K562 (cell line): ENCODE results near the gene NUP188. TPM values are rescaled to one million over a fixed set of nuclear protein-coding genes. Genes with fewer than 3 reads are reported as not detected.

Experiments used
- CXXC5 ChIP-seq: fragments of 250-450 bp; sonication (Bioruptor Pico); IDR thresholded peaks from 2 replicates; pipeline ENCODE4 v1.8.0; 2022; ENCODE audit warnings: inconsistent platforms, mild to moderate bottlenecking, moderate library complexity
- GABPA ChIP-seq: fragments of 200-800 bp; sonication (Bioruptor generic); conservative IDR thresholded peaks from 2 replicates; pipeline ENCODE4 v1.6.1; 2016; ENCODE audit warnings: low read depth, missing genetic modification characterization, missing compliant biosample characterization
- JUND ChIP-seq, 2 experiments: IDR thresholded peaks; 2 replicates in 1 of 2; 3 replicates in 1 of 2; pipeline ENCODE4 v1.6.1; 2011; ENCODE audit warnings: borderline replicate concordance in 2 of 2, low read depth in 2 of 2, low read length in 2 of 2, improper control_type of control experiment in 1 of 2, missing biosample characterization in 1 of 2, missing genetic modification characterization in 1 of 2, missing genetic modification reagents in 1 of 2
- NELFE ChIP-seq: IDR thresholded peaks from 2 replicates; pipeline ENCODE4 v1.6.1; 2011; ENCODE audit warnings: mild to moderate bottlenecking; ENCODE audit not compliant: insufficient read depth, insufficient read length
- OTX1 ChIP-seq: fragments of 450-650 bp; formaldehyde crosslinking; IDR thresholded peaks from 2 replicates; pipeline ENCODE4 v1.4.0; 2022; ENCODE audit warnings: mild to moderate bottlenecking
- ZNF140 ChIP-seq: fragments of 250-450 bp; sonication (Bioruptor Pico); IDR thresholded peaks from 2 replicates; pipeline ENCODE4 v1.8.0; 2021; ENCODE audit warnings: moderate library complexity, mild to moderate bottlenecking, inconsistent platforms
- polyA plus RNA-seq, 8 experiments: library from polyadenylated mRNA; depleted of rRNA in 4 of 8; stranded (reverse) in 5 of 8; unstranded in 3 of 8; fragments of >200 nt; fragmentation: Nextera tagmentation in 2 of 8; fragmentation: Illumina TruSeq in 1 of 8; extraction: Ambion mirVana in 2 of 8; extraction: Trizol in 1 of 8; gene quantifications; 2 replicates each; pipeline versions ENCODE4 v1.2.1 to v1.2.3, GENCODE V29; 2011 to 2014; ENCODE audit warnings: inconsistent platforms in 1 of 8, missing spikeins in 1 of 8
- total RNA-seq, 7 experiments: library from RNA; depleted of rRNA in 6 of 7; stranded (reverse); fragments of >200 nt in 6 of 7; fragmentation: Illumina TruSeq in 2 of 7; extraction: Trizol in 2 of 7; gene quantifications; 2 replicates each; pipeline versions ENCODE4 v1.2.1 to v1.2.3, GENCODE V29; 2011 to 2021; ENCODE audit warnings: low replicate concordance in 1 of 7
- TF ChIP-seq, protein P1 (sequence below): fragments of 250-450 bp; sonication (Bioruptor Pico); IDR thresholded peaks from 2 replicates; pipeline ENCODE4 v1.4.0; 2020; ENCODE audit warnings: borderline replicate concordance
- TF ChIP-seq, protein P2 (sequence below): fragments of 450-650 bp; IDR thresholded peaks from 2 replicates; pipeline ENCODE4 v1.7.0; 2016; ENCODE audit warnings: borderline replicate concordance
- TF ChIP-seq, protein P3 (sequence below): fragments of 200-600 bp; sonication (generic); IDR thresholded peaks from one replicate; pipeline ENCODE4 v1.6.1; 2012; ENCODE audit warnings: mild to moderate bottlenecking, low read depth, low read length, inconsistent platforms
- TF ChIP-seq, protein P4 (sequence below): fragments of 450-650 bp; IDR thresholded peaks from 2 replicates; pipeline ENCODE4 v1.6.1; 2017; ENCODE audit warnings: antibody characterized with exemption

Gene NUP188
- total and polyA plus RNA-seq, 9 of the 15 experiments (the other 6 are each of a cell fraction or from before 2014, with no cell fraction given), result 11.7 to 135 (median 70.6) TPM

DNA sequence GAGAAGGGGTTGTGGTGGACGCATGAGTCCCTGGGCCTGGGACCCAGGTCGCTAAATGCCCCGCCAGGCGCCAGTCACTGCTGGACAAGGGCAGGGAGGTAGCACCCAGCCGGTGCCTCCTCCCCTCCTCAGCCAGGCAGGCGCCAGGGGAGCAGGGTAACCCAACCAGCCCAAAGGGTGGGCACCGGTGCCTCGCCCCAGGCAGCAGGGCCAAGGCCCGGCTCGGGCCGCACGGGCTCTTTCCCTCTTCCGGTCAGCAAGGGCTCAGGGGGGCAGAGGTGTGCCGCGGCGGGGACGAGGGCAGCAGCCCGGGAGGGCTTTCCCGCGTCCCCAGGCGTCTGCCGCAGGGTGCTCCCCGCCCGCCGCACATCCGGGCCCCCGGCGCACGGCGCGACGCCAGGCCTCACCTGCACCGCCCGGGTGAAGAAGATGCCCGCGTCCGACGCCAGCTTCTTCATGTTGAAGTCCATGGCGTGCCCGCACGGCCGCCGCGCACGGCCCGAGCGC, 80.2 kb downstream of the NUP188 start (continued):
- TF ChIP-seq NELFE, result no peak
- TF ChIP-seq OTX1 (CRISPR knock-in tag), result no peak
- no peak for TF ChIP-seq ZNF140 (CRISPR knock-in tag)
- TF ChIP-seq, protein P1, sequence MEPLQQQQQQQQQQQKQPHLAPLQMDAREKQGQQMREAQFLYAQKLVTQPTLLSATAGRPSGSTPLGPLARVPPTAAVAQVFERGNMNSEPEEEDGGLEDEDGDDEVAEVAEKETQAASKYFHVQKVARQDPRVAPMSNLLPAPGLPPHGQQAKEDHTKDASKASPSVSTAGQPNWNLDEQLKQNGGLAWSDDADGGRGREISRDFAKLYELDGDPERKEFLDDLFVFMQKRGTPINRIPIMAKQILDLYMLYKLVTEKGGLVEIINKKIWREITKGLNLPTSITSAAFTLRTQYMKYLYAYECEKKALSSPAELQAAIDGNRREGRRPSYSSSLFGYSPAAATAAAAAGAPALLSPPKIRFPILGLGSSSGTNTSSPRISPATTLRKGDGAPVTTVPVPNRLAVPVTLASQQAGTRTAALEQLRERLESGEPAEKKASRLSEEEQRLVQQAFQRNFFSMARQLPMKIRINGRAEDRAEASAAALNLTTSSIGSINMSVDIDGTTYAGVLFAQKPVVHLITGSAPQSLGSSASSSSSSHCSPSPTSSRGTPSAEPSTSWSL (CRISPR knock-in tag), result 0 out of 2 replicates have a peak, but pooled peaks have one; percentile 70
- peak; percentile 83 for TF ChIP-seq CXXC5 (CRISPR knock-in tag)
- TF ChIP-seq, protein P2, sequence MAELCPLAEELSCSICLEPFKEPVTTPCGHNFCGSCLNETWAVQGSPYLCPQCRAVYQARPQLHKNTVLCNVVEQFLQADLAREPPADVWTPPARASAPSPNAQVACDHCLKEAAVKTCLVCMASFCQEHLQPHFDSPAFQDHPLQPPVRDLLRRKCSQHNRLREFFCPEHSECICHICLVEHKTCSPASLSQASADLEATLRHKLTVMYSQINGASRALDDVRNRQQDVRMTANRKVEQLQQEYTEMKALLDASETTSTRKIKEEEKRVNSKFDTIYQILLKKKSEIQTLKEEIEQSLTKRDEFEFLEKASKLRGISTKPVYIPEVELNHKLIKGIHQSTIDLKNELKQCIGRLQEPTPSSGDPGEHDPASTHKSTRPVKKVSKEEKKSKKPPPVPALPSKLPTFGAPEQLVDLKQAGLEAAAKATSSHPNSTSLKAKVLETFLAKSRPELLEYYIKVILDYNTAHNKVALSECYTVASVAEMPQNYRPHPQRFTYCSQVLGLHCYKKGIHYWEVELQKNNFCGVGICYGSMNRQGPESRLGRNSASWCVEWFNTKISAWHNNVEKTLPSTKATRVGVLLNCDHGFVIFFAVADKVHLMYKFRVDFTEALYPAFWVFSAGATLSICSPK, result no peak
- TF ChIP-seq GABPA, result peak; percentile 55
- TF ChIP-seq, protein P3, sequence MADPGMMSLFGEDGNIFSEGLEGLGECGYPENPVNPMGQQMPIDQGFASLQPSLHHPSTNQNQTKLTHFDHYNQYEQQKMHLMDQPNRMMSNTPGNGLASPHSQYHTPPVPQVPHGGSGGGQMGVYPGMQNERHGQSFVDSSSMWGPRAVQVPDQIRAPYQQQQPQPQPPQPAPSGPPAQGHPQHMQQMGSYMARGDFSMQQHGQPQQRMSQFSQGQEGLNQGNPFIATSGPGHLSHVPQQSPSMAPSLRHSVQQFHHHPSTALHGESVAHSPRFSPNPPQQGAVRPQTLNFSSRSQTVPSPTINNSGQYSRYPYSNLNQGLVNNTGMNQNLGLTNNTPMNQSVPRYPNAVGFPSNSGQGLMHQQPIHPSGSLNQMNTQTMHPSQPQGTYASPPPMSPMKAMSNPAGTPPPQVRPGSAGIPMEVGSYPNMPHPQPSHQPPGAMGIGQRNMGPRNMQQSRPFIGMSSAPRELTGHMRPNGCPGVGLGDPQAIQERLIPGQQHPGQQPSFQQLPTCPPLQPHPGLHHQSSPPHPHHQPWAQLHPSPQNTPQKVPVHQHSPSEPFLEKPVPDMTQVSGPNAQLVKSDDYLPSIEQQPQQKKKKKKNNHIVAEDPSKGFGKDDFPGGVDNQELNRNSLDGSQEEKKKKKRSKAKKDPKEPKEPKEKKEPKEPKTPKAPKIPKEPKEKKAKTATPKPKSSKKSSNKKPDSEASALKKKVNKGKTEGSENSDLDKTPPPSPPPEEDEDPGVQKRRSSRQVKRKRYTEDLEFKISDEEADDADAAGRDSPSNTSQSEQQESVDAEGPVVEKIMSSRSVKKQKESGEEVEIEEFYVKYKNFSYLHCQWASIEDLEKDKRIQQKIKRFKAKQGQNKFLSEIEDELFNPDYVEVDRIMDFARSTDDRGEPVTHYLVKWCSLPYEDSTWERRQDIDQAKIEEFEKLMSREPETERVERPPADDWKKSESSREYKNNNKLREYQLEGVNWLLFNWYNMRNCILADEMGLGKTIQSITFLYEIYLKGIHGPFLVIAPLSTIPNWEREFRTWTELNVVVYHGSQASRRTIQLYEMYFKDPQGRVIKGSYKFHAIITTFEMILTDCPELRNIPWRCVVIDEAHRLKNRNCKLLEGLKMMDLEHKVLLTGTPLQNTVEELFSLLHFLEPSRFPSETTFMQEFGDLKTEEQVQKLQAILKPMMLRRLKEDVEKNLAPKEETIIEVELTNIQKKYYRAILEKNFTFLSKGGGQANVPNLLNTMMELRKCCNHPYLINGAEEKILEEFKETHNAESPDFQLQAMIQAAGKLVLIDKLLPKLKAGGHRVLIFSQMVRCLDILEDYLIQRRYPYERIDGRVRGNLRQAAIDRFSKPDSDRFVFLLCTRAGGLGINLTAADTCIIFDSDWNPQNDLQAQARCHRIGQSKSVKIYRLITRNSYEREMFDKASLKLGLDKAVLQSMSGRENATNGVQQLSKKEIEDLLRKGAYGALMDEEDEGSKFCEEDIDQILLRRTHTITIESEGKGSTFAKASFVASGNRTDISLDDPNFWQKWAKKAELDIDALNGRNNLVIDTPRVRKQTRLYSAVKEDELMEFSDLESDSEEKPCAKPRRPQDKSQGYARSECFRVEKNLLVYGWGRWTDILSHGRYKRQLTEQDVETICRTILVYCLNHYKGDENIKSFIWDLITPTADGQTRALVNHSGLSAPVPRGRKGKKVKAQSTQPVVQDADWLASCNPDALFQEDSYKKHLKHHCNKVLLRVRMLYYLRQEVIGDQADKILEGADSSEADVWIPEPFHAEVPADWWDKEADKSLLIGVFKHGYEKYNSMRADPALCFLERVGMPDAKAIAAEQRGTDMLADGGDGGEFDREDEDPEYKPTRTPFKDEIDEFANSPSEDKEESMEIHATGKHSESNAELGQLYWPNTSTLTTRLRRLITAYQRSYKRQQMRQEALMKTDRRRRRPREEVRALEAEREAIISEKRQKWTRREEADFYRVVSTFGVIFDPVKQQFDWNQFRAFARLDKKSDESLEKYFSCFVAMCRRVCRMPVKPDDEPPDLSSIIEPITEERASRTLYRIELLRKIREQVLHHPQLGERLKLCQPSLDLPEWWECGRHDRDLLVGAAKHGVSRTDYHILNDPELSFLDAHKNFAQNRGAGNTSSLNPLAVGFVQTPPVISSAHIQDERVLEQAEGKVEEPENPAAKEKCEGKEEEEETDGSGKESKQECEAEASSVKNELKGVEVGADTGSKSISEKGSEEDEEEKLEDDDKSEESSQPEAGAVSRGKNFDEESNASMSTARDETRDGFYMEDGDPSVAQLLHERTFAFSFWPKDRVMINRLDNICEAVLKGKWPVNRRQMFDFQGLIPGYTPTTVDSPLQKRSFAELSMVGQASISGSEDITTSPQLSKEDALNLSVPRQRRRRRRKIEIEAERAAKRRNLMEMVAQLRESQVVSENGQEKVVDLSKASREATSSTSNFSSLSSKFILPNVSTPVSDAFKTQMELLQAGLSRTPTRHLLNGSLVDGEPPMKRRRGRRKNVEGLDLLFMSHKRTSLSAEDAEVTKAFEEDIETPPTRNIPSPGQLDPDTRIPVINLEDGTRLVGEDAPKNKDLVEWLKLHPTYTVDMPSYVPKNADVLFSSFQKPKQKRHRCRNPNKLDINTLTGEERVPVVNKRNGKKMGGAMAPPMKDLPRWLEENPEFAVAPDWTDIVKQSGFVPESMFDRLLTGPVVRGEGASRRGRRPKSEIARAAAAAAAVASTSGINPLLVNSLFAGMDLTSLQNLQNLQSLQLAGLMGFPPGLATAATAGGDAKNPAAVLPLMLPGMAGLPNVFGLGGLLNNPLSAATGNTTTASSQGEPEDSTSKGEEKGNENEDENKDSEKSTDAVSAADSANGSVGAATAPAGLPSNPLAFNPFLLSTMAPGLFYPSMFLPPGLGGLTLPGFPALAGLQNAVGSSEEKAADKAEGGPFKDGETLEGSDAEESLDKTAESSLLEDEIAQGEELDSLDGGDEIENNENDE, result no peak
- no peak for TF ChIP-seq JUND (IDR thresholded peaks at IDR 0.05; ENCODE audit: borderline replicate concordance, low read depth, low read length)
- TF ChIP-seq JUND (tag; IDR thresholded peaks at IDR 0.05; ENCODE audit: borderline replicate concordance, low read depth, low read length), result no peak
- TF ChIP-seq, protein P4, sequence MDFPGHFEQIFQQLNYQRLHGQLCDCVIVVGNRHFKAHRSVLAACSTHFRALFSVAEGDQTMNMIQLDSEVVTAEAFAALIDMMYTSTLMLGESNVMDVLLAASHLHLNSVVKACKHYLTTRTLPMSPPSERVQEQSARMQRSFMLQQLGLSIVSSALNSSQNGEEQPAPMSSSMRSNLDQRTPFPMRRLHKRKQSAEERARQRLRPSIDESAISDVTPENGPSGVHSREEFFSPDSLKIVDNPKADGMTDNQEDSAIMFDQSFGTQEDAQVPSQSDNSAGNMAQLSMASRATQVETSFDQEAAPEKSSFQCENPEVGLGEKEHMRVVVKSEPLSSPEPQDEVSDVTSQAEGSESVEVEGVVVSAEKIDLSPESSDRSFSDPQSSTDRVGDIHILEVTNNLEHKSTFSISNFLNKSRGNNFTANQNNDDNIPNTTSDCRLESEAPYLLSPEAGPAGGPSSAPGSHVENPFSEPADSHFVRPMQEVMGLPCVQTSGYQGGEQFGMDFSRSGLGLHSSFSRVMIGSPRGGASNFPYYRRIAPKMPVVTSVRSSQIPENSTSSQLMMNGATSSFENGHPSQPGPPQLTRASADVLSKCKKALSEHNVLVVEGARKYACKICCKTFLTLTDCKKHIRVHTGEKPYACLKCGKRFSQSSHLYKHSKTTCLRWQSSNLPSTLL, result no peak
